HG03342 (cell line): ENCODE results near the gene GMPR.

ENCODE experiments used
- ATAC-seq: cut with Tn5 transposase; IDR thresholded peaks from one replicate; pipeline ENCODE4 v1.9.1; 2021; ENCODE audit warnings: mild to moderate bottlenecking, moderate library complexity; ENCODE audit not compliant: unreplicated experiment

The GMPR gene

GRCh38 chr6:16296061-16296670, 57.8 kb downstream of the GMPR start:
- no peak for ATAC-seq

DNA sequence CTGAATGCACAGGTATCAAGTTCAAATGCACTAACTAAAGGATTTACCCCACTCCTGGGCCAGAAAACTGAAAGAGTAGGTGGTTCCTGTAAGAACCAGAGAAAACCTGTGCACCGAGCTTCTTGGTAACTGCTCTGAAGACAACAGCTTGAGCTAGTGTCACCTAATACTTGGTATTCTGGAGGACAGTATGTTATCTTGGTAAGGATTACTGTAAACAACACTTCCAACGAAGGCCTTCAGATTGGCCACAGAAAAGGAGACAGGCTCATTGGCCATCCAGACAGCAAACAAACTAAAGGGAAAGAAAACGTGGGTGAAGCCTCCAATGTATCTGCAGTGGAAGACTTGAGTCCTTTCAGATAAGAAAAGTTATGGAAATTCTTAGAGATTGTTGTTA, 61.5 kb downstream of the GMPR start:
- ATAC-seq, result no peak

- peak; percentile 72 for ATAC-seq
Measured at GRCh38 chr6:16301511-16301910, 63.1 kb downstream of the GMPR start.

GRCh38 chr6:16302721-16303552, 64.5 kb downstream of the GMPR start:
- ATAC-seq, result no peak

GRCh38 chr6:16305246-16305725, 66.9 kb downstream of the GMPR start:
- ATAC-seq, result peak; percentile 75

- peak; percentile 25 for ATAC-seq
Measured at GRCh38 chr6:16305788-16306187, 67.4 kb downstream of the GMPR start.

DNA sequence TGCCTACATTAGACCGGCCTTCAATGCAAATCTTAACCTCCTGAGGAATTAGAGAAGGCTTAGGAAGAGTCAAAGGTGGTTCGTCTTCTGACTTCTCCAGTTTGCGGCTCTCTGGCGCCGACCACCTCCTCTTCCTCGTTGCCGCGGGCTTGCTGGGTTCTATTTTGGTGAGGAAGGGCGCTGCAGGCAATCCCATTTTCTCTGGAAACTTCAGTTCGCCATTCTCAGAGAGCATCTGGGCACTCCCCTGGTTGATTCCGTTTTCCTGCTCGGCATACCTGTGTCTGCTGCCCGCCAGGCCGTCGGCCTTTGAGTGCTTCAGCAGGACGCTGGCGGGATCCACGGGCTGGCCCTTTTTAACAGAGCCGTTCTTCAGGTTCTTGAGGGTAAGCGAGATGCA, 67.9 kb downstream of the GMPR start:
- no peak for ATAC-seq

- ATAC-seq, result no peak
Measured at GRCh38 chr6:16311763-16312162, 73.4 kb downstream of the GMPR start.

- ATAC-seq, result no peak
Measured at GRCh38 chr6:16313732-16314131, 75.3 kb downstream of the GMPR start.

DNA sequence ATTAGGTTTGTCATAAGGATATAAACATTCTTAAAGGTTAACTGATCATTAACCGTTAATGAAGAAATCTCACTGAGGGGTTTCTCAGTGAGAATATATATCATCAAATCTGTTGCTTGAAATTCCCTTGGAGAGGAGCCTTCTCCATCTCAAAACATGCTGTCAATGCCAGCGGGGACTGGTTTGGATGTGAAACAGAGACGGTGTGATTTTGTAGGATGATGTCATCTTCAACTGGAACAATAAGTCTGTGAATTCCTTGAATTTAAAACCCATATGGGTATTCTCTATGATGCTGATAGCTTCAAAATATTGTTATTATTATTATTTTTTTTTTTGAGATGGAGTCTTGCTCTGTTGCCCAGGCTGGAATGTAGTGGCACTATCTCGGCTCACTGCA, 75.9 kb downstream of the GMPR start:
- no peak for ATAC-seq

DNA sequence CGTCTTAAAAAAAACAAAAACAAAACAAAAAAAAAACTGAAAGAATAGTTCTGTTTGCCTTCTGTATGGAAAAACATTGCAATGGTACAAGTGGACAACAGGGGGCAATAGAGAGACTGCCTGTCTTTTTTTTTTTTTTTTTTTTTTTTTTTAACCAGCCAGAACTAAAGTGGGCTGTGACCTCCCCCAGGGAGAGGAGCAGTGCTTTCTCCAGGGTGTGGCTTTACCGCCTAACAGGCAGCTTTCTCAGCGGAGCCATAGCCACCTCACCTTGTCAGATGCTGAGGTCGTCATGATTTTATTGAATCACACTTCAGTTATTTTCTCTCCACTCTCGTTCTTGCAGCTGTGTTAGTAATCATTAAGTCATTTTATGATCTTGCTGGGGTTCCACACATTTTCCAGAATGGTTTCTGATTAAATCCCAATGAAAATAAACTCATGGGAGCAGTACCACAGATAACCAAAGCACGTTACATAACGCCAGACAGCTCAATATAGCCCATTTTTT, 78.4 kb downstream of the GMPR start:
- ATAC-seq, result no peak

DNA sequence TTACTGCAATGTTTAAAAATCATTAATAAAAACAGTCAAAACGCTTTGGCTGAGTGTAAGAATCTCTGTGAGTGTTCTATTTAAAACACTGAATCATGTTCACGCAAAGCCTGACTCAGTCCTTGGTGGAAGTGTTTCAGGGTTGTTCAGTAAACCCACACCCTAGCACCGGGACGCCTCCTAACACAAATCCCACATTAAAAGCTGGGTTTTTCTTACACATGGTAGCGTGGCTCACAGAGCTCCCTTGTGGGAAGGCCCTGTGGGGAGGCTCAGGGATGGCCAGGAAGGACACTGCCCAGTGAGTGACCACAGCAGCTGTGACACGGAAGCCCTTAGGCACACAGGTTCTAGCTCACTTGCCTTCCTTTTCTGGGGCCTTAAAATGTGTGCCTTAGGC, 80.2 kb downstream of the GMPR start:
- no peak for ATAC-seq

- no peak for ATAC-seq
Measured at GRCh38 chr6:16318953-16319720, 80.8 kb downstream of the GMPR start.

DNA sequence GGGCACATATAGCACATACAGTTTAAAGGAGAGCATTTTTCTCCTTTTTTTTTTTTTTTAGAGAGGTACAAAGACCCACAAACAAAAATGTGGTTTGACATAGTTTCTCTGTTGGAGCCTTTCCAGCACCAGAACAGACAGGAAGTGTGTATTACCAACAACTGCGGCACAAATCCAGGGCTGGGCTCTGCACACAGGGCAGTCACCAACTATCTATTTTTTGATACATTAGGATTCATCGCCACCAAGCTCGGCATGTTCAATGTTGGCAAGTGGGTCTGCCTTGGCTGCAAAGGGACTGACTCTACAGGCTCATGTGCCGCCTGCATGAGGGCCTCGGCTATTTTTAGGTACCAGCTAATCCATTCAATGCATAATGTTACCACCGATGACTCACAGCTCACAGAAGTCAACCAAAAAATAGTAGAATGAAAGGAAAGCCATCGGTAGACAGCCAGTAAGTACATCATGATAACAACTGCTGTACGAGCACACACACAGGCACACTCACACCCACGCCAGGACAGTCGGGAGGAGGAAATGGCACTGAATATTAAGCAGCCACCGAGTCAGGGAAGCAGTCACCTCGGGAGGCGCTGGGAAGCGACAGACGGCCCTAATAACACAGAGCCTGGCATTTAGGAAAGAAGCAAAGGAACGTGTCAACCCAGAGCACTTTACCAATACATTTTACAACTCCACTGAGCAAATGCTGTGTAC, 81.6 kb downstream of the GMPR start:
- peak; percentile 77 for ATAC-seq

DNA sequence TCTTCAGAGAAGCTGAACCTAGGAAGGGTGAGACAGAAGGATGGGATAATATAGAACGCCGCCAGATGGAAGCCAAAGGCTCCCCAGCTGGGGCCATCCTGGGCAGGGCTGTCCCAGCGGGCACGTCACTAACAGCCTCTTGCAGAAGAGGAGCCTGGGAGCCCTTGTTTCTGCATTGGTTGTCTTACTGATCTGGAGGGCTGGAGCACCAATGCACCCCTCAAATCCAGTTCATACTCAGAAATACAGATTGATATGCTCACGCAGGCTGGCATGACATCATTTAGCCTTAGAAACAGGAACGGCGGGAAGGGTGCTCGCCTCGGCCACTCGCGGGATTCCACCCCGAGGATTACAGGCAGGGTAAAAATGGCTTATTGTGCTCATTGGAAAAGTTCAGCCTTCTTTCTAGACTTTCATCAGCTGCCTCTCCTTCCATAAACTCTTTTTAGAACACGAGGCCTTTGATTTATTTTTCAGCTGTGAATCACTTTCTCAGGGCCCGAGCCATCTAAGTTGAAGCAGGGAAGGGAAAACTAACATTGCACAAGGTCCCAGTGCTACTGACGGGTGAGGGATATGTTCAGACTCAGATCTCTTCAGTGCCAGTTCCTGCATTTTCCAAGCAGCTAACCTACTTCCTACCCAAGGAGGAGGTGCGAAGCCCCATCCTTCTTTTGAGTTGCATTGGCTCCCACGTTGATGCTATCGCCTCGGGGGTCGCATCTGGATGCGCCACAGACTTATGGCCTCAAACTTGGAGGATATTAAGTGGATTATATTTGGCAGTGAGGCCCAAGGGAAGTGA, 82.3 kb downstream of the GMPR start:
- ATAC-seq, result no peak

- ATAC-seq, result no peak
Measured at GRCh38 chr6:16321341-16321710, 82.9 kb downstream of the GMPR start.

DNA sequence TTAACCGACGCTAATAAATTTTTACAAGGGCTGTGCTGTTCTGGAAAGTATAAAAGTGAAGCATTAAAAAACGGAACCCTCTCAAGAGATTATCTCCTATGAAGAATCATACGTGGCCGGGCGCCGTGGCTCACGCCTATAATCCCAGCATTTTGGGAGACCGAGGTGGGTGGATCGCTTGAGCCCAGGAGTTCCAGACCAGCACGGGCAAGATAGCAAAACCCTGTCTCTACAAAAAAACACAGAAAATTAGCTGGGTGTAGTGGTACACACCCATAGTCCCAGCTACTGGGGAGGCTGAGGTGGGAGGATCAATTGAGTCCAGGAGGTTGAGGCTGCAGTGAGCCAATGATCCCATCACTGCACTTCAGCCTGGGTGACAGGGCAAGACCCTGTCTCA, 83.4 kb downstream of the GMPR start:
- ATAC-seq, result no peak

GRCh38 chr6:16322666-16323312, 84.4 kb downstream of the GMPR start:
- ATAC-seq, result peak; percentile 74

- no peak for ATAC-seq
Measured at GRCh38 chr6:16324184-16324583, 85.8 kb downstream of the GMPR start.
